Endodermal cell (in vitro differentiated cells): ENCODE measurements around the gene SLC6A20. TPM values are rescaled to one million over a fixed set of nuclear protein-coding genes. Genes with fewer than 3 reads are reported as not detected.

Experiments used
- DNase-seq: peaks from one replicate; pipeline ENCODE4 v3.0.0-alpha.2; 2017
- H3K27ac ChIP-seq: 2 replicates; pipeline ENCODE4 v1.5.1; 2013; ENCODE audit warnings: mild to moderate bottlenecking, low read depth, low read length, moderate library complexity
- H3K27me3 ChIP-seq: 2 replicates; pipeline ENCODE4 v1.6.1; 2013; ENCODE audit warnings: mild to moderate bottlenecking, low read length, moderate library complexity; ENCODE audit not compliant: insufficient read depth, control insufficient read depth, poor library complexity, severe bottlenecking
- H3K36me3 ChIP-seq: 2 replicates; pipeline ENCODE4 v1.7.0; 2013; ENCODE audit warnings: mild to moderate bottlenecking, low read length, moderate library complexity; ENCODE audit not compliant: control insufficient read depth, insufficient read depth
- H3K4me1 ChIP-seq: one replicate; pipeline ENCODE4 v1.7.0; 2013; ENCODE audit warnings: low read length; ENCODE audit not compliant: control insufficient read depth, insufficient read depth
- H3K4me3 ChIP-seq: 2 replicates; pipeline ENCODE4 v1.5.1; 2013; ENCODE audit warnings: mild to moderate bottlenecking, low read length, moderate library complexity
- H3K9ac ChIP-seq: 2 replicates; pipeline ENCODE4 v1.6.1; 2013; ENCODE audit warnings: mild to moderate bottlenecking, low read length, moderate library complexity; ENCODE audit not compliant: poor library complexity, severe bottlenecking; ENCODE audit errors: extremely low read depth
- H3K9me3 ChIP-seq: 2 replicates; pipeline ENCODE4 v1.6.1; 2013; ENCODE audit warnings: mild to moderate bottlenecking, low read length, moderate library complexity; ENCODE audit not compliant: control insufficient read depth
- H3K27ac Mint-ChIP-seq: 2 replicates; pipeline ENCODE4 v1.8.0; 2020; ENCODE audit warnings: mixed read lengths
- H3K27me3 Mint-ChIP-seq: 2 replicates; pipeline ENCODE4 v1.8.0; 2021; ENCODE audit warnings: mild to moderate bottlenecking, mixed read lengths; ENCODE audit not compliant: insufficient read depth
- H3K36me3 Mint-ChIP-seq: 2 replicates; pipeline ENCODE4 v1.8.0; 2020; ENCODE audit warnings: low read depth, mixed read lengths
- H3K4me1 Mint-ChIP-seq: 2 replicates; pipeline ENCODE4 v1.8.0; 2020; ENCODE audit warnings: mixed read lengths
- H3K4me3 Mint-ChIP-seq: 2 replicates; pipeline ENCODE4 v1.8.0; 2020; ENCODE audit warnings: mild to moderate bottlenecking, moderate library complexity, mixed read lengths
- H3K9me3 Mint-ChIP-seq: 2 replicates; pipeline ENCODE4 v1.8.0; 2020; ENCODE audit warnings: mild to moderate bottlenecking, mixed read lengths
- CTCF ChIP-seq: fragments of 200-600 bp; sonication (generic); conservative IDR thresholded peaks from 2 replicates; pipeline ENCODE4 v1.5.0; 2021; ENCODE audit warnings: antibody characterized with exemption, mild to moderate bottlenecking
- WGBS, 2 experiments: methylation state at CpG; one replicate each; pipeline versions ENCODE4 v1.1.5 to v1.1.7; 2013; ENCODE audit warnings: missing lambda C conversion rate in 2 of 2, mixed read lengths in 1 of 2; ENCODE audit not compliant: insufficient coverage in 1 of 2, insufficient read length in 1 of 2; 5-methylcytosine and 5-hydroxymethylcytosine counted together
- total RNA-seq, 2 donors: library from RNA; stranded (reverse); fragmentation: NEBNext Ultra II Directional in 1 of 2; extraction: Animal tissue kit (Norgen Biotek cat#: 25700) in 1 of 2; gene quantifications; 2 replicates in 1 of 2; 3 replicates in 1 of 2; pipeline ENCODE4 v1.2.1, GENCODE V29; 2021

The SLC6A20 gene
- total RNA-seq, 2 donors from 2014 or later = 0.29 to 1.5 TPM

- no peak overlapping the region for H3K4me3 Mint-ChIP-seq
- H3K4me1 Mint-ChIP-seq = no peaks in the 10 kb centered on the region
- TF ChIP-seq CTCF = no peak
- peaks cover 18% of the 10 kb centered on the region for H3K27me3 Mint-ChIP-seq
- H3K27ac ChIP-seq = no peak overlapping the region
- no peaks in the 10 kb centered on the region for H3K4me1 ChIP-seq
- peaks cover 22% of the 10 kb centered on the region for H3K9me3 Mint-ChIP-seq
- 75 to 100% methylated on average over 1 to 4 of the region's 4 CpGs for WGBS, 2 experiments
- no peak overlapping the region for H3K27ac Mint-ChIP-seq
- no peaks in the 10 kb centered on the region for H3K27me3 ChIP-seq
- no peaks in the 10 kb centered on the region for H3K36me3 ChIP-seq
- H3K36me3 Mint-ChIP-seq = peaks cover 5% of the 10 kb centered on the region
- no peak overlapping the region for H3K9ac ChIP-seq
- DNase-seq = peak; percentile 24
- H3K9me3 ChIP-seq = peaks cover 17% of the 10 kb centered on the region
- no peak overlapping the region for H3K4me3 ChIP-seq
Measured at GRCh38 chr3:45786801-45787495, 9.4 kb downstream of the SLC6A20 start.

- Mint-ChIP-seq H3K9me3 (peaks cover 22% of the 10 kb centered on the region), H3K4me3 (no peak overlapping the region), H3K27me3 (peaks cover 14% of the 10 kb centered on the region), H3K36me3 (peaks cover 5% of the 10 kb centered on the region), H3K4me1 (no peaks in the 10 kb centered on the region), H3K27ac (no peak overlapping the region)
- WGBS, 2 experiments = 86 to 89% methylated on average over 3 of the region's 3 CpGs
- no peaks in the 10 kb centered on the region for H3K4me1 ChIP-seq
- no peaks in the 10 kb centered on the region for H3K36me3 ChIP-seq
- no peak for TF ChIP-seq CTCF
- H3K27me3 ChIP-seq = no peaks in the 10 kb centered on the region
- no peak overlapping the region for H3K4me3 ChIP-seq
- DNase-seq = peak; percentile 17
- H3K9me3 ChIP-seq = peaks cover 17% of the 10 kb centered on the region
- H3K9ac ChIP-seq = no peak overlapping the region
- no peak overlapping the region for H3K27ac ChIP-seq
Measured at GRCh38 chr3:45785605-45786150, 10.7 kb downstream of the SLC6A20 start.

- H3K9ac ChIP-seq = no peak overlapping the region
- Mint-ChIP-seq H3K4me1 (no peaks in the 10 kb centered on the region), H3K36me3 (peaks cover 5% of the 10 kb centered on the region), H3K9me3 (peaks cover 6% of the 10 kb centered on the region), H3K27ac (no peak overlapping the region), H3K27me3 (peaks cover 14% of the 10 kb centered on the region), H3K4me3 (no peak overlapping the region)
- peak; percentile 43 for DNase-seq
- H3K27ac ChIP-seq = no peak overlapping the region
- H3K4me1 ChIP-seq = no peaks in the 10 kb centered on the region
- H3K27me3 ChIP-seq = no peaks in the 10 kb centered on the region
- no peak overlapping the region for H3K4me3 ChIP-seq
- WGBS, 2 experiments = 92% methylated on average over 3 of the region's 3 CpGs; no CpG with 5 or more reads in 1 of the 2 experiments
- peaks cover 8% of the 10 kb centered on the region for H3K9me3 ChIP-seq
- TF ChIP-seq CTCF = peak; percentile 58
- no peaks in the 10 kb centered on the region for H3K36me3 ChIP-seq
Measured at GRCh38 chr3:45783667-45784066, 12.7 kb downstream of the SLC6A20 start.
